ENCODE measurements around the gene DPP6. TPM values are rescaled to one million over a fixed set of nuclear protein-coding genes. Genes with fewer than 3 reads are reported as not detected.

DPP6 gene
- total and polyA plus RNA-seq, 4 experiments from 2014 or later, result not detected

DNA sequence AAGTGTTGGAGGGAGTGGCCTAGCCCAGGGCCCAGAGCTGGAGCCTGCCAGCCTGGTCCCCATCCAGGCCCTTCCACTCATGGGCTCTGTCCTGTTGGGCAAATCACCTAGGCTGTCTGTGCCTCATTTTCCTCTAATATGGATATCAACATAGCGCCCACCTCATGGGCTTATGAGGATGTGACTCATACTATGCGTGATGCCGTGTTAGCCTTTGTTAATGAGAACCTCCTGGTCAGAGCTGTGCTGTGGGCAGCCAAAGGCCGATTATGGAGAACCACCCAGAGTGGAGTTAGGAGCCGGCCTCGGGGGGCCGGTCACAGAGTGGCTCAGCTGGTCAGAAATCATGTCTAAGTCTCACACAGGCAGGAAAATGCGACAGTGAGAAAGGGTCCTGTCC is 644.4 kb downstream of the DPP6 start:
- no peaks in the 10 kb centered on the region for H3K36me3 ChIP-seq (ENCODE audit: insufficient read depth, low read length)
- POLR2A ChIA-PET (ENCODE audit: partially characterized antibody), result no interaction called here
- CTCF ChIA-PET (ENCODE audit: partially characterized antibody), result no interaction called here
- Mint-ChIP-seq H3K27ac (no peak overlapping the region), H3K4me3 (no peak overlapping the region), H3K4me1 (no peaks in the 10 kb centered on the region), H3K9me3 (peaks cover 0 to 3% (median 0%) of the 10 kb centered on the region in 8 donors), H3K36me3 (no peaks in the 10 kb centered on the region), H3K27me3 (peaks cover 0 to 3% of the 10 kb centered on the region in 2 donors)
- no peaks in the 10 kb centered on the region for H3K4me1 ChIP-seq (ENCODE audit: insufficient read depth, low read length)
- no peak for DNase-seq
- H3K27me3 ChIP-seq (ENCODE audit: insufficient read depth, low read length), result no peaks in the 10 kb centered on the region
- H3K4me3 ChIP-seq (ENCODE audit: low read length in 2 of 2), result no peak overlapping the region
- no peaks in the 10 kb centered on the region for H3K9me3 ChIP-seq (ENCODE audit: control insufficient read depth in 1 of 2, low read length in 2 of 2)
- intact Hi-C loops (cut with micrococcal nuclease), result no loop called here
- no peak overlapping the region for H3K27ac ChIP-seq (ENCODE audit: low read depth, low read length)

DNA sequence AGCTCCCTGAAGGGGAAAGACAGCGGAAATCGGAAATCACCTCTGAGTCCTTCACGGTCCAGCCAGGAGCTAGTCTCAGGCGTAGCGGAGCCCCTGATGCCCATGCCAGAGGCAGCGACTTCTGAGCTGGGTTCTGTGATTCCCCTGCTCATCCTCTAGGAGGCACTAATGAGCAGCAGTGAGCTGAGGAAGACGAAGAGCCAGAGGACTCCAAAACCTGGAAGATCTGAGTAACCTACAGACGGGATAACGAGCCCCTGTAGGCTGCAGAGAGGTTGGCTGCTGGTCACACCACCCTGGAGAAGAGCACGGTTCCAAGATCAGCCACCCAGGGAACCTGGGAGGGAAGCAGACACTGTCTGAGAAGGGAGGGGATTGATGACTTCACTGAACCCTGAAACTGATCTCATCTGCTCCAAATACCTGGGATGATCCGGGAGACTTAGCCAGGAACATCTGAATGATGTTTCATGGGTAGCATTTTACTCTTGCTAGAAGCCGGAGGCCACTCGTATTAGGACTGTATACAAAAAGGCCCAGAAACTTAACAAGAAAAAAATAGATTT is 646.6 kb downstream of the DPP6 start:
- Mint-ChIP-seq H3K4me3 (no peak overlapping the region), H3K27ac (peak overlapping the region in 1 of 7 donors; percentile 78), H3K9me3 (peaks cover 0 to 3% (median 1%) of the 10 kb centered on the region in 8 donors), H3K27me3 (peaks cover 0 to 3% of the 10 kb centered on the region in 2 donors), H3K36me3 (no peaks in the 10 kb centered on the region), H3K4me1 (no peaks in the 10 kb centered on the region)
- H3K4me3 ChIP-seq (ENCODE audit: low read length in 2 of 2), result no peak overlapping the region
- H3K27ac ChIP-seq (ENCODE audit: low read depth, low read length), result no peak overlapping the region
- ChIA-PET CTCF (ENCODE audit: partially characterized antibody) (interaction anchor here (0.7 kb wide), 1 partner anchor 61 kb away, joined by 3 read pairs; no protein-coding TSS in a partner anchor), POLR2A (ENCODE audit: partially characterized antibody) (no interaction called here)
- DNase-seq, result no peak
- H3K27me3 ChIP-seq (ENCODE audit: insufficient read depth, low read length), result no peaks in the 10 kb centered on the region
- intact Hi-C loops (cut with micrococcal nuclease), result no loop called here
- H3K4me1 ChIP-seq (ENCODE audit: insufficient read depth, low read length), result no peaks in the 10 kb centered on the region
- H3K9me3 ChIP-seq (ENCODE audit: control insufficient read depth in 1 of 2, low read length in 2 of 2), result no peaks in the 10 kb centered on the region
- no peaks in the 10 kb centered on the region for H3K36me3 ChIP-seq (ENCODE audit: insufficient read depth, low read length)

GRCh38 chr7:154699417-154699816 is 647.2 kb downstream of the DPP6 start:
- Mint-ChIP-seq H3K27ac (no peak overlapping the region), H3K36me3 (no peaks in the 10 kb centered on the region), H3K4me1 (no peaks in the 10 kb centered on the region), H3K27me3 (peaks cover 0 to 3% of the 10 kb centered on the region in 2 donors), H3K4me3 (no peak overlapping the region), H3K9me3 (peaks cover 0 to 5% (median 2%) of the 10 kb centered on the region in 8 donors)
- H3K9me3 ChIP-seq (ENCODE audit: control insufficient read depth in 1 of 2, low read length in 2 of 2), result no peaks in the 10 kb centered on the region
- H3K27ac ChIP-seq (ENCODE audit: low read depth, low read length), result no peak overlapping the region
- CTCF ChIA-PET (ENCODE audit: partially characterized antibody), result no interaction called here
- DNase-seq, result no peak
- H3K27me3 ChIP-seq (ENCODE audit: insufficient read depth, low read length), result no peaks in the 10 kb centered on the region
- POLR2A ChIA-PET (ENCODE audit: partially characterized antibody), result no interaction called here
- H3K36me3 ChIP-seq (ENCODE audit: insufficient read depth, low read length), result no peaks in the 10 kb centered on the region
- H3K4me3 ChIP-seq (ENCODE audit: low read length in 2 of 2), result no peak overlapping the region
- H3K4me1 ChIP-seq (ENCODE audit: insufficient read depth, low read length), result no peaks in the 10 kb centered on the region
- intact Hi-C loops (cut with micrococcal nuclease), result no loop called here

DNA sequence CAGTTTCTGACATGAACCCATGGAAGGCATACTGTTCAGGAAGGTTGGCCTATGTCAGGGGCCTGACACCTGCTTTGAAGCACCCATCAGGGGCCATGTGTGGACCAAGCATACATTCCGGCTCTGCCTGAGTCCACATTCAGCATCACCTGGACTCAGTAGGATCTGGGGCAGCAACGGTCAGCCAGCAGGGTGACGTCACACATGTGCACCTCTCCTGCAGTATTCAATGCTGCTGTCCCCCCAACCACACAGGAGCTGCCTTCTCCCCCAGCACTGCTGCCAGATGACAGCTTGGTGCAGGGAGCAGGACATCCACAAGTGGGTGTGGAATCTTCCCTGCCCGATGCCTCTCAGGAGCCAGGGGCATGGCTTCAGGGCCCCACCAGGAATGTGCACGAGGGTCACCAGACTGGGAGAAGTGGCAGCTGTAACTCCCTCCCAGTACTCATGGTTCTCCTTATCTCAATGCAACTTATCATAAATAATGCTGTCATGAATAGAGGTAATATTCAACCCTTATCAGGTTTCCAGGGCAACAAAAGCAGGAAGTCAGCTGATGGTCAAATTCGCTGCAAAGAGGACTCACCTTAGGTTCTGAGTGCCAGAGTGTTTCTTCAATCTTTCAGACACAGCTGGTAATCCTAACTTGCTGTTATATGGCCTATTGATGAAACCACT is 657.8 kb downstream of the DPP6 start:
- DNase-seq, result no peak
- H3K4me1 ChIP-seq (ENCODE audit: insufficient read depth, low read length), result no peaks in the 10 kb centered on the region
- CTCF ChIA-PET (ENCODE audit: partially characterized antibody), result no interaction called here
- Mint-ChIP-seq H3K27me3 (no peaks in the 10 kb centered on the region), H3K9me3 (peaks cover 0 to 17% (median 12%) of the 10 kb centered on the region in 8 donors), H3K36me3 (no peaks in the 10 kb centered on the region), H3K4me1 (no peaks in the 10 kb centered on the region), H3K4me3 (no peak overlapping the region), H3K27ac (no peak overlapping the region)
- H3K9me3 ChIP-seq (ENCODE audit: control insufficient read depth in 1 of 2, low read length in 2 of 2), result no peaks in the 10 kb centered on the region
- POLR2A ChIA-PET (ENCODE audit: partially characterized antibody), result no interaction called here
- intact Hi-C loops (cut with micrococcal nuclease), result no loop called here
- no peak overlapping the region for H3K27ac ChIP-seq (ENCODE audit: low read depth, low read length)
- H3K36me3 ChIP-seq (ENCODE audit: insufficient read depth, low read length), result no peaks in the 10 kb centered on the region
- H3K4me3 ChIP-seq (ENCODE audit: low read length in 2 of 2), result no peak overlapping the region
- H3K27me3 ChIP-seq (ENCODE audit: insufficient read depth, low read length), result no peaks in the 10 kb centered on the region

- CTCF ChIA-PET (ENCODE audit: partially characterized antibody), result no interaction called here
- H3K4me1 Mint-ChIP-seq, result no peaks in the 10 kb centered on the region
Measured at GRCh38 chr7:154720016-154720415, 667.8 kb downstream of the DPP6 start.

DNA sequence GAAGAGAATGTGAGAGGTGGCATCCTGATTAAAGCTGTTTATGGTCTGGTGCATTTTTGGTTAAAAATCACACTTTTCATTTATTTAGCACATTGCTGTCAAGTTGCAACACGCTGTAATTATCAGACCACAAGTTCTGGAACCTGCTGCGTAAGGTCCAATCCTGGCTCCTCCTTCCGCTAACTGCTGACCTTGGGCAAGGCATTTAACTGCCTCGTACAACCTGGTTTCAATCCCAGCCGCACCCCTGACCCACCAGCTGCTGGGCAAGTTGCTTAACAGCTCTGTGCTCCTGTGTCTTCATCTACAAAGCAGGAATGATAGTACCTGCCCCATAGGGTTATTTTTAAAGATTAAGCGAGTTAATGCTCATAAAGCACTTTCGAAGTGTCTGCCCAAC is 668.9 kb downstream of the DPP6 start:
- H3K36me3 Mint-ChIP-seq, result no peaks in the 10 kb centered on the region
- Histone ChIP-seq H3K27ac (ENCODE audit: low read depth, low read length) (no peak overlapping the region), H3K36me3 (ENCODE audit: insufficient read depth, low read length) (no peaks in the 10 kb centered on the region), H3K27me3 (ENCODE audit: insufficient read depth, low read length) (no peaks in the 10 kb centered on the region), H3K9me3 (ENCODE audit: control insufficient read depth in 1 of 2, low read length in 2 of 2) (peaks cover 0 to 6% of the 10 kb centered on the region in 2 donors), H3K4me3 (ENCODE audit: low read length in 2 of 2) (no peak overlapping the region), H3K4me1 (ENCODE audit: insufficient read depth, low read length) (no peaks in the 10 kb centered on the region)
- intact Hi-C loops (cut with micrococcal nuclease), result no loop called here
- H3K4me1 Mint-ChIP-seq, result no peaks in the 10 kb centered on the region
- CTCF ChIA-PET (ENCODE audit: partially characterized antibody), result no interaction called here
- no peak for DNase-seq
- H3K27ac Mint-ChIP-seq, result no peak overlapping the region
- peaks cover 0 to 4% of the 10 kb centered on the region in 2 donors for H3K27me3 Mint-ChIP-seq
- H3K9me3 Mint-ChIP-seq, result peaks cover 0 to 20% (median 8%) of the 10 kb centered on the region in 8 donors
- POLR2A ChIA-PET (ENCODE audit: partially characterized antibody), result no interaction called here
- H3K4me3 Mint-ChIP-seq, result no peak overlapping the region

More at GRCh38 chr7:154720016-154720415, 667.8 kb downstream of the DPP6 start:
- Histone ChIP-seq H3K27me3 (ENCODE audit: insufficient read depth, low read length) (no peaks in the 10 kb centered on the region), H3K27ac (ENCODE audit: low read depth, low read length) (no peak overlapping the region), H3K4me1 (ENCODE audit: insufficient read depth, low read length) (no peaks in the 10 kb centered on the region), H3K9me3 (ENCODE audit: control insufficient read depth in 1 of 2, low read length in 2 of 2) (no peaks in the 10 kb centered on the region), H3K4me3 (ENCODE audit: low read length in 2 of 2) (no peak overlapping the region), H3K36me3 (ENCODE audit: insufficient read depth, low read length) (no peaks in the 10 kb centered on the region)
- no peaks in the 10 kb centered on the region for H3K36me3 Mint-ChIP-seq
- POLR2A ChIA-PET (ENCODE audit: partially characterized antibody), result no interaction called here
- no peak overlapping the region for H3K27ac Mint-ChIP-seq
- no peak for DNase-seq
- H3K9me3 Mint-ChIP-seq, result peaks cover 0 to 16% (median 3%) of the 10 kb centered on the region in 8 donors
- intact Hi-C loops (cut with micrococcal nuclease), result no loop called here
- H3K4me3 Mint-ChIP-seq, result no peak overlapping the region
- H3K27me3 Mint-ChIP-seq, result peaks cover 0 to 4% of the 10 kb centered on the region in 2 donors

GRCh38 chr7:154726368-154726767 is 674.2 kb downstream of the DPP6 start:
- no peak overlapping the region for H3K27ac ChIP-seq (ENCODE audit: low read depth, low read length)
- ChIA-PET POLR2A (ENCODE audit: partially characterized antibody) (no interaction called here), CTCF (ENCODE audit: partially characterized antibody) (no interaction called here)
- no peak for DNase-seq
- H3K36me3 ChIP-seq (ENCODE audit: insufficient read depth, low read length), result no peaks in the 10 kb centered on the region
- H3K4me1 ChIP-seq (ENCODE audit: insufficient read depth, low read length), result no peaks in the 10 kb centered on the region
- Mint-ChIP-seq H3K27ac (no peak overlapping the region), H3K4me1 (no peaks in the 10 kb centered on the region), H3K27me3 (no peaks in the 10 kb centered on the region), H3K9me3 (peaks cover 0 to 33% (median 19%) of the 10 kb centered on the region in 8 donors), H3K4me3 (no peak overlapping the region), H3K36me3 (no peaks in the 10 kb centered on the region)
- H3K9me3 ChIP-seq (ENCODE audit: control insufficient read depth in 1 of 2, low read length in 2 of 2), result peaks cover 0 to 6% of the 10 kb centered on the region in 2 donors
- intact Hi-C loops (cut with micrococcal nuclease), result no loop called here
- H3K27me3 ChIP-seq (ENCODE audit: insufficient read depth, low read length), result no peaks in the 10 kb centered on the region
- H3K4me3 ChIP-seq (ENCODE audit: low read length in 2 of 2), result no peak overlapping the region

All from CD4-positive, alpha-beta memory T cell (primary cell).